RWPE1 (cell line): Measurements from ENCODE around the gene WDFY4.

ENCODE experiments used
- CTCF ChIA-PET: fragments of 350-600 bp; sonication (Branson Sonifier 250); formaldehyde crosslinking; extraction: SDS; loops from one replicate; lab custom pipeline; 2021; lab: Yijun Ruan, JAX
- POLR2A ChIA-PET: fragments of 400-600 bp; formaldehyde crosslinking; extraction: SDS; loops from one replicate; lab custom pipeline; 2020; ENCODE audit warnings: antibody characterized with exemption; ENCODE audit not compliant: low non-redundant PET; lab: Yijun Ruan, JAX
- DNase-seq: peaks from one replicate; pipeline ENCODE4 v3.0.0; 2012; ENCODE audit warnings: low spot score
- H3K27ac ChIP-seq: fragments of 450-650 bp; 2 replicates; pipeline ENCODE4 v1.5.1; 2017
- TF ChIP-seq, protein P1 (sequence below): fragments of 450-650 bp; conservative IDR thresholded peaks from 2 replicates; pipeline ENCODE4 v1.5.1; 2017; ENCODE audit warnings: low read depth, mild to moderate bottlenecking

WDFY4 gene

GRCh38 chr10:48672596-48673265 lies 11.9 kb upstream of the WDFY4 start:
- ChIA-PET POLR2A (no interaction called here), CTCF (no interaction called here)
- TF ChIP-seq, protein P1, sequence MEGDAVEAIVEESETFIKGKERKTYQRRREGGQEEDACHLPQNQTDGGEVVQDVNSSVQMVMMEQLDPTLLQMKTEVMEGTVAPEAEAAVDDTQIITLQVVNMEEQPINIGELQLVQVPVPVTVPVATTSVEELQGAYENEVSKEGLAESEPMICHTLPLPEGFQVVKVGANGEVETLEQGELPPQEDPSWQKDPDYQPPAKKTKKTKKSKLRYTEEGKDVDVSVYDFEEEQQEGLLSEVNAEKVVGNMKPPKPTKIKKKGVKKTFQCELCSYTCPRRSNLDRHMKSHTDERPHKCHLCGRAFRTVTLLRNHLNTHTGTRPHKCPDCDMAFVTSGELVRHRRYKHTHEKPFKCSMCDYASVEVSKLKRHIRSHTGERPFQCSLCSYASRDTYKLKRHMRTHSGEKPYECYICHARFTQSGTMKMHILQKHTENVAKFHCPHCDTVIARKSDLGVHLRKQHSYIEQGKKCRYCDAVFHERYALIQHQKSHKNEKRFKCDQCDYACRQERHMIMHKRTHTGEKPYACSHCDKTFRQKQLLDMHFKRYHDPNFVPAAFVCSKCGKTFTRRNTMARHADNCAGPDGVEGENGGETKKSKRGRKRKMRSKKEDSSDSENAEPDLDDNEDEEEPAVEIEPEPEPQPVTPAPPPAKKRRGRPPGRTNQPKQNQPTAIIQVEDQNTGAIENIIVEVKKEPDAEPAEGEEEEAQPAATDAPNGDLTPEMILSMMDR, result no peak
- H3K27ac ChIP-seq, result no peak overlapping the region
- DNase-seq, result no peak

GRCh38 chr10:48677625-48678024 lies 7.0 kb upstream of the WDFY4 start:
- TF ChIP-seq, protein P1, result no peak
- ChIA-PET POLR2A (no interaction called here), CTCF (no interaction called here)
- no peak for DNase-seq
- no peak overlapping the region for H3K27ac ChIP-seq

GRCh38 chr10:48678041-48678440 lies 6.6 kb upstream of the WDFY4 start:
- TF ChIP-seq, protein P1, result no peak
- POLR2A ChIA-PET, result no interaction called here
- no peak overlapping the region for H3K27ac ChIP-seq
- CTCF ChIA-PET, result no interaction called here
- DNase-seq, result no peak

DNA sequence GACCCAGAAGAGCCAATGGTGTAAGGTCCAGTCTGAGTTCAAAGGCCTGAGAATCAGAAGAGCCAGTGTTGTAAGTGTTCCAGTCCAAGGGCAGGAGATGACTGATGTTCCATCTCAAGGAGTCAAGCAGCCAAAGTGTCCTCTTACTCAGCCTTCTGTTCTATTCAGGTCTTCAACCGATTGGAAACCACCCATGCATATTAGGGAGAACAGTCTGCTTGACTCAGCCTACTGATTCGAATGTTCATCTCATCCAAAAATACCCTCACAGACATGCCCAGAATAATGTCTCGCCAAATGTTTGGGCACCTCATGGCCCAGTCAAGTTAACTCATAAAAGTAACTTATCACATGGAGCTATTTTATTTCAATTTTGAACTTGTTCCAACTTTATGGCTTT lies 2.9 kb upstream of the WDFY4 start:
- no peak overlapping the region for H3K27ac ChIP-seq
- ChIA-PET POLR2A (no interaction called here), CTCF (no interaction called here)
- no peak for DNase-seq
- TF ChIP-seq, protein P1, result no peak

- no peak for DNase-seq
- POLR2A ChIA-PET, result no interaction called here
- TF ChIP-seq, protein P1, result no peak
- CTCF ChIA-PET, result no interaction called here
- H3K27ac ChIP-seq, result no peak overlapping the region
Measured at GRCh38 chr10:48682265-48682664, 2.4 kb upstream of the WDFY4 start.

DNA sequence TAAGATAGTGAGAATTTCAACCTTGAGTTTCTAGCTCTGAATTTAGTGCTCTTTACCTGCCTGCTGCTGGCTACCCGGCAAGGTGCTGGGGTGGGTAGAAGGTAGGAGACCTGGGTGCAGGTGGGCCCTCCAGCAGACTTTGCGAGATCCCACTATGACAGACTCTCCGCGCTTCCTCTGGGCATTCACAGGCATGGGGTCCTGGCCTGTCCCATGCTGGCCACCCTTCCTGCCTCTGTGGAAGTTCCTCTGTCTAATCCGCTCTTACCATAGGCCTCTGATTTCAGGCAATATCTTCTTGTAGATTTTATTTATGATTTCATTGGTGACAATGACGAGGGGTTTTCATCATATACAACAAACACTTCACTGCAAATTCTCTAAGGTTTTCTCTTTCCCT lies 1.2 kb upstream of the WDFY4 start:
- DNase-seq, result no peak
- POLR2A ChIA-PET, result no interaction called here
- CTCF ChIA-PET, result interaction anchor here (0.5 to 0.7 kb wide), 3 partner anchors 19 to 252 kb away, joined by 3 to 4 read pairs (median 4); no protein-coding TSS in a partner anchor
- H3K27ac ChIP-seq, result no peak overlapping the region
- TF ChIP-seq, protein P1, result no peak
